NCI-H2081 treated with DMSO at 0.1 percent for 48 hours (cell line): Measurements from ENCODE around the gene RAB4A.
A peak's percentile ranks its signal among the peaks of the same experiment; 100 is the strongest.

Source experiments
- DNase-seq: peaks from one replicate; lab custom pipeline; 2025; lab: John Stamatoyannopoulos, UW

Gene RAB4A

DNA sequence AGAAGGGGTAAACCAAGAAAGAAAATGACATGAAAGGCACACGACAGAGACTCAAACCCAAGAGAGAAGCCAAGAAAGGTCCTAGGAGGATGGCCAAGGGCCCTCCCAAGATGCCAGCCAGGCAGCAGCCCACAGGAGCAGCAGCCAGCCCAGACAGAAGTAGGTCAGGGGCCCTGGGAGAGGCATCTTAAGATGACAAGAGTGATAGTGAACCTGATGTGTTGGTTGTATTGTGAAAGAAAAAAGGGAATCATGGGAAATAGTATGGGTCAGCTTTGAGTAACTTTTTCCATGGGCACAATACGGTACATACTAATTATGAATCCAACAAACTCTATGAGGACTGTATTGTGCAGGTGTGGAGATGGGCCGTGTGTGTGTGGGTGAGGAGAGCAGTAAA lies 68.6 kb downstream of the RAB4A start:
- DNase-seq: no peak

GRCh38 chr1:229340496-229340895 lies 69.6 kb downstream of the RAB4A start:
- DNase-seq: no peak

DNA sequence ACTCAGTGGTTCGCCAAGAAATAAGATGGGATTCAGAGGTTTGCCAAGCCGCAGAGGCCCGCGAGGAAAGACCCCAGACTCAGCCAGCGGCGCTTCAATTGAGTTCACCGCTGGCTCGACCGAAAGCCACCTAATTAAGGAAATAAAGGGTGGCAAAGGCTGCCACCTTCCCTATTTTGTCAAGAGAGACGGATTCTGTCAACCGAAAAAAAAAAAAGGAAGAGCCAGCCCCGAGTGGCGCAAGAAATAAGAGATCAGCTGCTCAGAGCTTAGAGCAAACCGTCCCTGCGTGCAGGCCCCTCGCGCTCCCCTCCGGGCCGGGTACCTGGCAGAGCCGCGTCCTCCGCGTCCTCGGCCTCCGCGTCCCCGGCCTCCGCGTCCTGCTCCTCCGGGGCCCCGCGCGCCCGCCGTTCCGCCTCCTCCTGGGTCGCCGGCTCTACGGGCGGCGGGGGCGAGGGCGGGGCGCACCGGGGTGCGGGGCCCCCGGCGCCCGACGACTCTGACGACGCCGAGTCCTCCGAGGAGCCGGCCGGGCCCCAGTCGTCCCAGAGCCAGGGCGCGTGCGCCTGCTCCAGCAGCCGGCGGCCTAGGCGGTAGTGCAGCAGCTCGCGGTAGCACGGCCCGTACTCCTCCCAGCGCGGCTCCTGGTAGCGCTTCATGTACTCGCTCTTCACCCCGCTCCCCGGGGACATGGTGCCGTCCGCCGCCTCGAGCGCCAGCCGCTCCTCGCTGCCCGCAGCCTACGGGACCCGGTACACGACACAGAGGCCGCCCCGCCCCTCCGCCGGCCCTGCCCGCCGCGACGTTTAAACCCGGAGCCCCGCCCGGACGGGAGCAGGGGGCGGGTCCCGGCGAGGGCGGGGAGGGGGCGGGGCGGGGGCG lies 71.1 kb downstream of the RAB4A start:
- peak; percentile 59 for DNase-seq

GRCh38 chr1:229342656-229343569 lies 72.0 kb downstream of the RAB4A start, which contains the start of gene CCSAP:
CCSAP (minus strand) TSS chr1:229343047; CDS start chr1:229342465, 582 bp downstream.
- DNase-seq: no peak

- DNase-seq: no peak
These were observed 73.2 kb downstream of the RAB4A start for GRCh38 chr1:229344139-229344538.

- DNase-seq: no peak
These were observed 74.2 kb downstream of the RAB4A start for GRCh38 chr1:229344937-229345684.

DNA sequence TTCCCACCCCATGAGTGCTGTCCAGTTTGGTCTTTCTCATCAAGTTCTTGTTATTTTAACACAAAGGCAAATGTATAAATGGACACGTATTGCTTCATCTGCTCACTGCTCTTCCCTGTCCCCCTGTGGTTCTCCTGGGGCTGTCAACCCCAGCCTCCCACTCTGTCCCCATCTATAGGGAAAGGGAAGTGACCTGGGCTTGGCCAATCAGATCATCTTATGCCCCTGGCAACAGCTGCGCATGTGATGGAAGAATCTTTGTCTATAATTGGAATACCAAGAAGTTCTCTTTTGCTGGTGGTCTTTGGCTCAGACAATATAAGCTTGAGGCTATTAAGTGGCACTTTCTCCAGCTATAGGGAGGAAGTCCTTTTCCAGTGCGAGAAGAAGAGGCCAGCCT lies 76.6 kb downstream of the RAB4A start:
- no peak for DNase-seq

DNA sequence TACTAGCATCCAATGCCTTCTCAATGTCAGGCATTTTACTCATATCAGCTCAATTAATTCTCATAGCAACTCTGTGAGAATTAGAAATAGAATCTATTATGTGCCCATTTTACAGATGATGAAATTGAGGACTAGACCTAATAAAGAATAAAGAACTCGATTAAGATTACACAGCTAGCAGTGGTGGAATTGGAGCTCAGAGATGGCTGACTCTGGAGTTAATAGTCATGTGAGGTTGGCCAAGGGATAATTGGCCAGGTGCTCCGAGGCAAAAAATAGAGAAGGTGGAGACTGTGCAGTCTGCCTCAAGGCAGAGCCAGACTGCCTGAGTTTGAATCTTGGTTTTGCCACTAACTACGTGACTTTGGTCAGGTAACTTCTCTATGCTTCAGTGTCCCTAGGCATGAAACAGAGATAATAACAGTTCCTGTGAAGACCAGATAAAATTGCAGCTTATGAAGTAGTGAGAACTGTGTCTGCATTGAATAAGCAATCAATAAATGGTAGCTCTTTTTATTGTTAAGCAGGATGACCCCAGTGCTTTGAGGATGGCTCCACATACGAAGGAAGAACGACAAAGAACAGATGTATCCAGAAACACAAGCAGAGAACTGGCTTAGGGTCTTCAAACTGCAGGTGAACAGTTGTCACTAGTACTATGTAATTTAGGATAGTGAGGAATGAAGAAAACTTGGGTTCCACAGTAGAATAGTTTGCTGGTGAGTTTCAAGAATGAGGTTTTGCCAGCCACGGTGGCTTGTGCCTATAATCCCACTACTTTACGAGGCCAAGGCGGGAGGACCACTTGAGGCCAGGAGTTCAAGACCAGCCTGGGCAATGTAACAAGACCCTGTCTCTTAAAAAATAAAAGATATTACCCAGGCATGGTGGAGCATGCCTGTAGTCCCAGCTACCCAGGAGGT lies 78.8 kb downstream of the RAB4A start:
- DNase-seq: no peak

- DNase-seq: no peak
These were observed 82.1 kb downstream of the RAB4A start for GRCh38 chr1:229352975-229353374.

- DNase-seq: no peak
These were observed 83.3 kb downstream of the RAB4A start for GRCh38 chr1:229354226-229354625.
